Measurements from ENCODE around the gene CACNA1C.

The CACNA1C gene

DNA sequence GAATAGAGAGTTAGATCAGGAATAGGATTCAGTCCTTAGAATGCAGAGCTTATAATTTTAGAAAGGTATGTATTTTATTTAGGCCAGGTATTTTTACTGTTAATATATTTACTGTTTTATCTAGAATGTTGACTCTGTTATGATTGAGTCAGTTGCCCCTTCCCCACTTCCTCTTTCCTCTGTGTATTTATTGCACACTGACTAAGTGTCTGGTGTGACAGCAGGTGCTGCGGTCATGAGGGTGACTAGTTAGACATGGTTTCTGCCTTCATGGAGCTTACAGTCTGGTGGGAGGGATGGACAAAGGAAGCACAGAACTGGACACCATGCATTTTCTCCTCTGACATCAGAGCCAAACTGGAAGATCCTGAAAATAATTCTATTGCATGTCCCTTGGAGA, 159.8 kb downstream of the CACNA1C start:
- DNase-seq = no peak

DNA sequence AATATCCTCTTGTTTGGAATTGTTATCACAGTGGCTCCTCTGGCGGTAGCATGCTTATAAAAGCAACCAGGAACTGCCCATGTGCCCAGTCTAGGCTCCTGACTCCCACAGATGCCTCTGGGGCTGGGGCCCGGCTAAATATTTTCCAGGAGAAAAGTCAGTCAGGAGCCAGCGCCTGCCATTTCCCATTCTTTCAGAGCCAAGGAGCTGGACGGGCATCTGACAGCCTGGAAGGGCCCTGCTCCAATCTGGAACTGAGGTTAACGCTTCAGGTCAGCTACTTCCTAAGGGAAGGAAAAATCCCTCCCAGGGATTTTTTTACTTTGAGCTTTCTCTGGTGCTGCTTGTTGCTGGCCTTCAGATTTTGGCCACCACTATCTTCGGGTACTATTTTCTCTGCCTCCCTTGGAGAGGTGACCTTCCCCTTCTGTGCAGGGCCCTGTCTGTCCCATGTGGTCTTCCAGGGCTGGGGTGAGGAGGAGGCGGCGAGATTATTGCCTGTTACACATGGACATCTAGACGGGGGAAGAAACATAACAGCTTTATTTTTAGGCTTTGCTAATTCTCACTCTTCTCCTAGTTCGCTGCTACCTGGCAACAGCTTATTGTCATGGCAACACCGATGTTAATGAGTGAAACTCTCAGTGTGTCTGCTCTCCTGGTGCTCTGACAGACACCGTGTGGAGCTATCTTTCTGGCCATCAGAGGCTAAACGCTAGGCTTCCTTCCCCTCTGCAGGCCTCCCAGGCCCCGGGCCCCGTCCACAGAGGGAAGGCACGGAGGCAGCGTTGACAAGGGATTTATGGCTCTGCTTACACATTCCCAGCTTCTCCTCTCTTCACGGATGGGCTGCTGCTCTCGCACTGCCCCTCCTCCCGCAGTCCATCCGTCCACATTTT, 160.4 kb downstream of the CACNA1C start:
- DNase-seq = peak; percentile 62

DNA sequence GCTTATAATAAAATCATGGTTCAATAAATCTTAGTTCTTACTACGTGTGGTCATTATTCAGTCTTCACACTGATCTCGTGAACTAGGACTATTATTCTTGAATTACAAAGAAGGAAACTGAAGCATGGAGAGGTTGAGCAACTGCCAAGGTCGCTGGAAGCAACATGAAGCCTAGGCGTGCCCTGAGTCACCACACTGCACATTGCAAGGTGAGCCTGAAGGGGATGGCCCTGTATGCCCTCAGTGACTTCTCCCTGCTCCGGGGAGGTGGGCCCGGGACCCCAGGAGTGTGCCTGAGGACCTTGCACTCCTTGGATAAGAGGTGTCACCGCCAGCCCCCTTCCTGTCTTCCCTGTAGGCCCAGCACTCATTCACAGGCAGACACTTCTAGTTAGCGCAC, 161.6 kb downstream of the CACNA1C start:
- DNase-seq = peak; percentile 21

DNA sequence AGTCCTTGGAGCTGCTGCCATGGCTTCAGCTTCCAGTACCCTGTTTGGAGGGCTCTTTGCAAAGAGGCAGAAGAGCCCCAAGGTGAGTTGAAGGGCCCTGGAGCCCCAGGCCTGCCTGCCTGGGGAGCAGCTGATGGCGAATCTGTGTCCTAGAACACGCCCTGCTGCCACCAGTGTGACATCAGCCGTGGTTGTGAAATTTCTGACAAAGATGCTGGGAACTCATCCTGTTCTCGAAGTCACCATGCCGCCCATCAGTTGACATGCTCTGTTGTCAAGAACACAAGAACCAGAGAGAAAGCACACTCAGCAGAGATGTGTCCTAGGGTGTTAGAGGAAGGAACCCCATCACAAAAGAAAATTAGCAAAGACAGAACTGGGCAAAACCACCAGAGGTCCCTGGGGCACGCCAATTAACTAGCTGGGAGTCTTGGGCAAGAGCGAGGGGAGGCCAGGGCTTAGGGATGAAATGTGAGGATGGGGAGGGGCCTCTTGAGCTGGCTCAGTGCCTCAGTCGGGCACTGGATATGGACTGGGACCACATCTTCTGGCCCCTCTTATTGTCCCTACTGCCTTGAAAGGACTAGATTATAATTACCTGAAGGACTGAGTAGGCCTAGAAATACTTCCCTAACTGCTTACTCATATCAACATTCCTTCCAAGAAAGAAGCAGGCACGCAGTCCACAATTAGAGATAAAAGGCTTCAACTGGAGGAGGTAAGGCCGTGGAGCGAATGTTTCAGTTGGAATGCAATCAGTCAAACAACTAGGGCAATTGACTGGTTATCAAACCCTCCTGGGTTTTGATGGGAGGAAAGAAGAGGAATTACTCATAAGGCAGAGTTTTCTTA, 163.1 kb downstream of the CACNA1C start:
- DNase-seq = peak; percentile 88

DNA sequence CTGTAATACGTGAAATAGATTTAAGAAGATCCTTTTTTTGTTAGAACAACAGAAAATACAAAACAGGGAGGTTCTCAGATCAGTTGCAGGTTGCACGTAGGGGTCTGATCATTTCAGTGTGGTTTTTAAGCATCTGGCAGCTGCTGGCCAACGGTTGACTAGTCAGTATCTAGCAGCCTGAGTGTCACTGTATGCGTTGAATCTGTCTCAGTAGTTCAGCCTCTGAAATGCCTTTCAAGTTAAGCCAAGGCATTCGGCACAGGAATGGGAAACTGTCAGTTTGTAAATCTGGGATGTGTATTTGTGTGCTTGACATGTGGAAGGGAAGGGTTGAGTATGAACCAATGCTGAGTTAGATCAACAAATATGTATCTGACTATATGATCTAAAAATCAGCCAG, 165.9 kb downstream of the CACNA1C start:
- DNase-seq = no peak

DNA sequence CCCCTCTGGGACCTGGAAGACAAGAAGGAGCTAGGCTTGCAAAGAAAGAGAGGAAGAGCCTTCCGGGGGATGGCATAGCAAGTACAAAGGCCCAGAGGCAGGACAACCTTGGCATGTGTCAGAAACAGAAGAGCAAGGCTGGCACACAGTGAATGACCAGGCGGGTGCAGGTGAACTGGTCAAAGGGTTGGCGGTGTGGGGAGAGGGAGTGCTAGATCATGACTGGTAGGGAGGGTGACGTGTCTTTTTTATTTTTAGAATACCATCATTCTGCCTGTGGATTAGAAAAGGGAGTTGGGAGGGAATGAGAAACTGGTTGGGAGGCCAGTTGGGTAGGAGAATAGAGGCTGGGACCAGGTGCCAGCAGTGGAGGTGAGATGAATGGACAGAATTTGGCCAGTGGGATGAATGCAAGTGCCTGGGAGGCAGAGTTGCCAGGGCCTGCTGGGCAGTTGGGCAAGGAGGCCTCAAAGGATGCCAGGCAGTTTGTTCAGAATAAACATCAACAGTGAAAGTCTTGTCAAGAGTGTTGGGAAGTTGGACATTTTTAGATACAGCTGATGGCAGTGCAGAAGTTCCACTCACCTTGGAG, 168.3 kb downstream of the CACNA1C start:
- no peak for DNase-seq

DNA sequence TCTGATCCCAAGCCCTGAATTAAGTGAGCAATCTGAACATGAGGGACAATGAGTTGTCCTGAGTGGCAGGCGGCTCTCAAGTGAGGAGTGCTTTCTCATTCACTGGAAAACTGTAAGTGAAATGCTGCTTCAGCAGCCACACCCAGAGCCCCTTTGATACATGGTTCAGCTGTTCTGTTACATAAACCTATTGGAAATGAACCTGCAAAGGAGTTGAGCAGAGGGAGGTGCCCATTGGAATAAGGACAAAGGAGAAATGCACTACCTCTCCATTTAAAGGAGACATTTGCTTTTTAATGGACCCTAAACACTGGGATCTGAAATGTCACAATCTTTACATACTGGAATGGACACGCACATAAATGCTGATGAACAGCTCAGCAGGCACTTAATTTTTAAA, 169.9 kb downstream of the CACNA1C start:
- no peak for DNase-seq

DNA sequence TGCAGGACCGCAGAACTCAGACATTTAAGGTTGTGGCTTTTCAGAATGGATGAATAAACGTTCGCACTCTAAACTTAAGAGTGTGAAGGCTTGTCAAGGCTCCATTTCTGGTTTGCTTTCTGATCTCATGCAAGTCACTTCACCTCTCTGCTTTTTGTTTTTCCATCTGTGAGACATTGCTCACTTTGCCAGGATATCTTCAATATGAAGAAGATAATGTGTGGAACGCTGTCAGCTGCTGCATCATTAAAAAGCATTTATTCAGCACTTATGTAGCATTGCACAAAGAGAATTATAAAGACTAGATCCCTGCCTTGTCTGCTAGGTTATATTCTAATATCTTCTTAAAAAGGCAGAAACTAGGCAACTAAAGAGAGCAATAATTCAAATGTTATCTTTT, 172.2 kb downstream of the CACNA1C start:
- no peak for DNase-seq

DNA sequence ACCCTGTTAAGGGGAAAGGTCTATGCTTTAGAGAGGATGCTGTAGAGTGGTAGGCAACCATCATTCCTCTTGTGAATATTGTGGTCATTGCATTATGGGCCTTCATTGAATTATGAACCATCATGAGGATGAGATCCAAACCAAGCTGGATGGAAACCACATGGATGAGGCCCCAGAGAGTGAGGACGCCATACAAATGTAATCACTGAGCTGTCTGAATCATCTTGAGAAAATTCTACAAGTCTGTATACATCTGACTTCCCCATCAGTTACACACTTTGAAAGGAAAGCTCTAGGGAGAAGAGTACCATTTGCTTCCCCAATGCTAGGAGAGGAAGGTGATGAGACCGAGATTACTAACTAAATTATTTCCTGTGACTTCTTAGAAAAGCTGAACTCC, 172.9 kb downstream of the CACNA1C start:
- peak; percentile 92 for DNase-seq

DNA sequence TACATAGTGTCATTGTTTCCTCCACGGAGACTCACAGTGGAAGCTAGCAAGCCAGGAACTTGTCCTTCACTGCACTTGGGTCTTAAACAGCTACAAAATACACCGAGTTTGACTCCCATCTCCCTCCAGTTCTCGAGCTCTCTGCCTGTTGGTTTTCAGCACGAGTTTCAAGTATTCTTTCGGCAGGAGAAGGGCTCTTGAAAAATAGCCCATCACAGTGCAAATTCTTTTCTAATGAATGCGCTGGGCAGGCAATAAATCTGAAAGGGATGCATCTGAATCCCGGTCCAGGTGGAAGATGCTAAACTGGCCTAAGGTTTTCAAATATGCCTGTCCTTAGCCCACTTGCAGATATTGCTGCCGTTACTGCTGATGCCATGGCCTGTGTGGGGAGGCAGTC, 173.9 kb downstream of the CACNA1C start:
- DNase-seq = peak; percentile 53

DNA sequence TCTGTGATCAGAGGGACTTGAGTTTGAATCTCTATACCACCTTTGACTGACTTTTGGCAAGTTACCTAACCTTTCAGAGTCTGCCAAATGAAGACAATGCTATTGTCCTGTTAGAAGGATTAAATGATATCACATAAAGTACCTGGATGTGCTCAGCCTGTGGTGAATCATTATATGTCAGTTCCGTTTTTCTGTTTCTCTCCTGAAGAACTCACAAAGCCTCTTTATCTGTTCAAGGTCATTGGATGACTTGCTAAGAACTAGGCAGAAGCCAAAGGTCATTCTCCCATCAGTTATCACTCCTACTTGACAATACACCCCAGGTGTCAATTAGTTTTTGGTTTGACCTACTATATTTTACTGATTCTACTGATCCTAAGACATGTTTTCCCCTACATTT, 174.6 kb downstream of the CACNA1C start:
- DNase-seq = no peak

DNA sequence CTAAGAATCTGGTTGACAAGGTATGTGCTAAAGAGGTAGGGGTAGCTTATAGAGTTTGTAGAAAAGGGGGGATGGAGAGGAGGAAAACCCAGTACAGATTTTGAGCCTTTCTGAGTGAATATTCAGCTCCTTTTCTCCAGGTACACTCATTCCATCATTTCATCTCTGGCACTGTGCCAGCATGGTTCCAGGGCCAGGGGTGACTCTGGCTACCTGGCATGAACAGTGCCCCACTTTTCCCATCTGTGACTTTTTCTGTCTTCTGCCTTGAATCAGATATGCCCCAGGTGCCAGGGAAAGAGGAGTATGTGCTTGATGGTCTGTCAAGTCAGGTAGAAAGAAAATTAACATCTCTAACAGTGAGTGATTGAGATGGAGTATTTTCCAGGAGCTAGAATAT, 175.7 kb downstream of the CACNA1C start:
- no peak for DNase-seq

DNA sequence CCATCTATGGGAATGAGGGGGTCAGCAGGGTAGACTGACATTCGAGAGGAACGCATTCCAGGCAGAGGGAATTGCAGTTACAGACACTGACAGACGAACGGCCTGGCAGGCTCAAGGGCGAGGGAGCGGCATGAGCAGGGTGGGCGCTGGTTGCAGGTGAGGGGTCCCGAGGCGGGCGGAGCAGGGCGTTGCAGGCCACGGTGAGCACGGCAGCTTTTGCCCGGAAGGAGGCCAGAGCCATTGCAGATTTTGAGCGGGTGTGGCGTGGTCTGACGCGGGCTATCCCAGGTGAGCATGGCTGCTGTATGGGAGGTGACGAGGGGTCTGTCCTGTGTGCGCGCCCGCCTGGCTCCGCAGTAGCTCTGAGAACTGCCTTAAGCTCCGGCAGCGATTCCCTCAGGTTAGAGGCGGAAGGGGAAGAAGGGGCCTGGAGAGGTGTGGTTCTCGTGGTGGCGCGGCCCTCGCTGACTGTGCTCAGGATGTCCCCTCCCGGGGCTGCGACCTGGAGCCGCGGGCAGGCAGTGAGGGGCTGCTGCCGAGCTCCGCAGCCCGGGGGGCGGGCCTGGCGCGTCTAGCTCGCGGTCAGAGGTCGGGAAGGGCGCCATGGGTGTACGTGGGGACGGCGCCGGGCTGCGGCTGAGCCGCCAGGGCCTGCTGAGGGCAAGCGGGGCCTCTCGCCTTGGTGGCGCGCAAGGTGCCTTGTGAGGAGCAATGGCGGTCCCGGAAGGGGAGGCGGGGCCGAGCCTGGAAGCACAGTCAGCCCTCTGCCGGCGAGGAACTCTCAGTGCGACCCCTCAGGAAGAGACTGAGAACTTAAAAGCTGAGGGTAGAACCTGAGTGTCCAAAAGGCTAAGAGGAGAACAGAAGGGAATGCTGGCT, 177.1 kb downstream of the CACNA1C start:
- DNase-seq = no peak

DNA sequence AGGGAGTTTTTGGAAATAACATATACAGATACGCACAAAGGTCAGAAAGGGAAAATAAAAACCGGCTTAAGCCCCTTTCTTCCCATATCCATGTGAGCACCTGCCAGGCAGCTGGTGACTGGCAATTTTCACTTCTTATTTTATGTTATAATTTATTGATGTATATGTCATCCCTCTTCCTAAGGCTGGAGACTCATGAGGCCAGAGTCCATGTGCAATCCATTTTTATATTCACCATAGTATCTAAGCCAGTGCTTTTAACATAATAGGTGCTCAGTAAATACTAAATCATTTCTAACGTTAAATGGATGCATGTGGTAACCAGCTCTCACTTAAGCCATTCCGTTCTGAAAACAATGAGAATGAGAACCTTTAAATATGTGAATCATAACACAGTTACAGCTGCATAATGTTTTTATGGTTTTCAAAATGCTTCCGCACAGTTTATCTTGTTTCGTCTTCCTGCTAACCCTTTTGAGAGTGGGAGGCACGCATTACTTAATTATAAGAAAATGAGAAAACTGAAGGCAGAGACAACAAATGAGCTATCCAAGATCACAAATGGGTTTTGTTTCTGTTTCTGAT, 178.3 kb downstream of the CACNA1C start:
- no peak for DNase-seq

DNA sequence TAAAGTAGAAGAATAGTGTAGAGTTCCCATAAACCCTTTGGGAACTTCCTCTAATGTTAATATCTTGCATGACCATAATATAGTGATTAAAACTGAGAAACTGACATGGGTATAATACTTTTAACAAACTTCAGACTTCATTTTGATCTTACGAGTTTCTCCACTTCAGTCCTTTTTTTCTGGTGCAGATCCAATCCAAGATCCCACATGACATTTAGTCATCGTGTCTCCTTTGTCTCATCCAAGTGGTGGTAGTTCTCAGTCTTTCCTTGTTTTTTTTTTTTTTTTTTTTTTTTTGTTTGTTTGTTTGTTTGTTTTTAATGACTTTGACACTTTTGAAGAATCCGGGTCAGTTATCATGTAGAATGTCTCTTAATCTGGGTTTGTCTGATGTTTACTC, 179.2 kb downstream of the CACNA1C start:
- no peak for DNase-seq

DNA sequence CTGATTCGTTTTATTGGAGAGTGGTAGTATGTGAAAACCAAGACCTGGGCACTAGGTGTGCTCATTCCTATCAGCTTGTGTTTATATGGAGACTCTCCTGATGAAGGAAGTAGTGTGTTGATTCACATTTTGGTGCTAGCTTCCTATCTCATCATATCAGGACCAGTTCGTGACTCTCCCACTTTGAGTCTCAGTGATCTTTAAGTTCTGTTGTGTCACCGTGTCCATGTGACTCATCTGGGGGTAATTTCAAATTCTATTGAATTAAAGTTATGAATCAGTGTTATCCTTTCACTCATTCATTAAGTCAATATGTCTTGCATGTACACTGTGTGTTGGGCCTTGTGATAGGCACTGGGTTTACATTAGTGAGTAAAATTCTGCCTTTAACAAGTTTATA, 180.2 kb downstream of the CACNA1C start:
- DNase-seq = no peak

DNA sequence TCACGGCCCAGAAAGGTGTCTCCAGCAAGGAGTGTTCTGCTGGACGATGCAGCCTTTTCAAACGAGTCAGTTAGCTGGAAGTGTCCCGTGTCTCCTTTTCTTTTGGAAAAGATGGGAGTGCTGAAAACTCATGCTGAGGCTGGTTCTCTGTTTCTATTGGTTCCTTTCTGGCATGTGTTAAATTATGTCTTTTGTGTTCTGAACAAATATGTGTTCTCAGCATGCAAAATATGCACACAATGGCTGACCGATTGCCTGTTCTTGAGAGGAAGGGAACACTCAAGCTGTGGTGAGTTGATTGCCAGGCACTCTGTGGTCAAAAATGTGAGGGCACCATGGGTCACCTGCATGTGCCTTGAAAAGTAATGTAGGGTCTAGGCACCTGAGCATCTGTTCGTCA, 181.3 kb downstream of the CACNA1C start:
- DNase-seq = no peak

DNA sequence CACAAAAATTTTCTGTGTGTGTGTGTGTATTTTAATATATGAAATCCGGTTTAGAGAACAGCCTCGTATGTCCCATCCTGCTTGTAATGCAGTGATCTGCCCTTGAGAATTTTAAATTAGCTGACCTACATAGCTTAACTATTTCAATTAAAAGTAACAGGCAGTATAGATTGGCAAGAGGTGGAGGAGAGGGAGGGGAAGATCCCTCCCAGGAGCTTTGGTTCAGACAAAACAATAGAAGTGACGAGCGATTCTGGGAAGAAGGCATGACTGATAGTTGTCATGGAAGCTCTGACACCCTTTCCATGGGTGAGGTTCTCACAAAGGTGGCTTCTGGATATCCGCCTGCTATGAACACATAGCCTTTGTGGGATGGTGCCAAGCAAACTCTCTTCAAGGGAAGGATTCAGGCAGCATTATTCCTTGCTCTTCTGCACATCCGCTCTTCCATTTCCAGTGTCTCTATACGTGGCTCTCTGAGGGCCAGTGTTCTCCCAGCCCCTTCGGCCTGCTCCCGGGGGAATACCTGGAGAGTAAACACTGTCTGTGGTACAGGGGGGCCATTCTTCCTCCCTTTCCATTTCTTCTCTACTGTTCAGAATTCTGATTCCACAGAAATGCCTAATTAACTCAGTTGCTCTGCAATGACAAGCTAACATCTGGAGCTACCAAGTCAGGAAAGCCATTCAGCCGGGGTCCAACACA, 182.0 kb downstream of the CACNA1C start:
- no peak for DNase-seq

DNA sequence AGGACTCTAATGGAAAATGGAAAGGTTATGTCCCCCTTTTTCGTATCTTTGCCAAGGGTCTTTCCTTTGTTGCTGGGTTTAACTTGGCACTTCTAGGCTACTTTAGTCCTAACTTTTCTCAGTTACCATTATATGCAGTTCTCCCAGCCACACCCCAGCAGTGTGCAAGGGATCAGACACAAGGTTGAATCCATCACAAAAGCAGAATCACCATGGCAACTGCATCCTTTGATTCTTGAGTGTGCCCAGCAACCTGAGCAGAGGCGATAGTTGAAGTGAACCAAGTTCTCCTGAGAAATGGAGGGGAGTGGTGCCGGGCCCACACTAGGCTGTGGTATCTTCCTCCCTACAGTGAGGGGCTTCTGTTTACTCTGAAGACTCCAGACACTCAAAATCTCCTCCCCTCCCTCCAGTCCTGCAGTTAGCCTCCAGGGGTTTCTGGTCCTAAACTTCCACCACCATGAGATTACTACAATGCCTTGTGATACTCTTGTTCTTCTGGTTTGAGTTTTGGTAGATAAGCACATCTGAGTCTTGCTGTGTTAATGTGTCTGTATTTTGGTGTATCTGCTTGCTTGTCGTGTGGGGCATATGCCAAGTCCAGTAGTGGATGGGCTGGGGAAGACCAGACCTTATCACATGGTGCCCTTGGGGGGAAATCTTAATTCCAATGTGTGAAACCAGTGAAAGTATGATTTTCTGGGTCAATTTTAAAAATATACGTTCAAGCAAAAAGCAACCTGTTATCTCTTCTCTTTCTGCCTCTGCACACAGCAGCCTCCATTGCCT, 183.9 kb downstream of the CACNA1C start:
- no peak for DNase-seq

DNA sequence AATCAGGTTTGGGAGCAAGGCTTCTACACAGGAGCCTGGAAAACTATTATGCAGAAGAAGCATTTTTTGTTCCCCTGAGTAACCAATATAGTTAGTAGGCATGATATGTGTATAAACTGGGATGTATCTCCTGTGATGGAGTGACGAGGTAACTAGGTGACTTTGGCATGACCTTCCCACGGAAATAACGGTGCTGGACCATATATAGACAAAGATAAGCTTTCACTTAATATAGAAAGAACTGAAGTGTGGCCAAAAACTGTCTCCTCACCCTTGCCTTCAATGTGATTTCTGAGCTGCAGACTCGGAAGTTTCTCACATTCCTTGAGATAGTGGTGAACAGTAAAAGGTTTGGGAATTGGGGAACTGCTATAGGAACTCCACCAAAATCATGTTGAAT, 185.3 kb downstream of the CACNA1C start:
- DNase-seq = no peak

DNA sequence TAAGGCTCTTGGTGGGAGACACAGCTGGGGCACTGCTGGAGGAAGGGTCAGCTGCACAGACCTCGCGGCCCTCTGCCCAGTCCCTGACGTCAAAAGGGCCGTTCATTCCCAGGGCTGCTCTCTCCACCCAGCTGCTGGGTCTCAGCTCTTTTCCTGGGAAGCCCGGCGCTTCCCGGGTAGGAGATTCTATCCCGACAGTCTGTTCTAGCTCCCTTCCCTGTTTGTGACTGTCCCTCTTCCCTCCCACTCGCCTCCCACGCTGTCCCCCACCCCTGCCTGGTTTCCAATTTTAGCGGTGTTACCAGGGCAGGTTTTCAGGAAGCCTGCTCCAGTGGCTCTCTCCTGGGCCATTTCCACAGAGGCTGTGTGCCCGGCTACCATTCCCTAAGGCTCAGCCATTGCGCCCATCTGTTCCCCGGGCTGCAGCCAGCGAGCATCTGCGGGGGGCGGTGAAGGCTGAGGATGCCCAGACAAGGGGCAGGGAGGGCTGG, 186.6 kb downstream of the CACNA1C start:
- DNase-seq = no peak
